GM12878 (cell line): Measurements from ENCODE around the gene GFAP. TPM values are rescaled to one million over a fixed set of nuclear protein-coding genes. Genes with fewer than 3 reads are reported as not detected.

ENCODE experiments used
- ATAC-seq: fragments of 200-7000 bp; cut with Tn5 transposase; 3 replicates; pipeline ENCODE4 v1.9.1; 2020; ENCODE audit warnings: mild to moderate bottlenecking, moderate library complexity
- BruUV-seq: library from RNA; stranded (reverse); fragments of 400-500 nt; replicated peaks from 2 replicates; lab custom pipeline; 2021; lab: Mats Ljungman, UMichigan
- CTCF ChIA-PET: fragments of 300-600 bp; sonication (Branson Sonifier 250); formaldehyde crosslinking; extraction: SDS; loops from one replicate; lab custom pipeline; 2021; ENCODE audit warnings: inconsistent platforms; lab: Yijun Ruan, JAX
- POLR2A ChIA-PET: fragments of 350-600 bp; formaldehyde crosslinking; extraction: SDS; loops from one replicate; lab custom pipeline; 2021; ENCODE audit warnings: inconsistent platforms; lab: Charles Lee
- RAD21 ChIA-PET: fragments of 300-600 bp; sonication (Branson Sonifier 250); formaldehyde crosslinking; loops from one replicate; lab custom pipeline; 2023; ENCODE audit warnings: antibody characterized with exemption; ENCODE audit not compliant: unreplicated experiment; lab: Charles Lee
- SMC1A ChIA-PET: fragments of 300-600 bp; sonication (Branson Sonifier 250); formaldehyde crosslinking; loops from one replicate; lab custom pipeline; 2023; ENCODE audit not compliant: unreplicated experiment, uncharacterized antibody; lab: Charles Lee
- DNase-seq: peaks from one replicate; pipeline ENCODE4 v3.0.0-alpha.2; 2011; ENCODE audit warnings: low read depth, low spot score
- FAIRE-seq: peaks from 3 replicates; lab custom pipeline; 2011; peaks lifted over from hg19 to GRCh38; lab: Jason Lieb, UNC
- H2AFZ ChIP-seq: 2 replicates; pipeline ENCODE4 v1.6.0; 2011; ENCODE audit warnings: low read depth, low read length, control low read depth; ENCODE audit not compliant: control insufficient read depth
- H3K27ac ChIP-seq: 2 replicates; pipeline ENCODE4 v1.5.1; 2011; ENCODE audit warnings: control low read depth; ENCODE audit not compliant: control insufficient read depth, insufficient read depth
- H3K27me3 ChIP-seq, 2 experiments: replicated peaks in 1 of 2; 2 replicates each; pipeline versions ENCODE4 v1.6.0 to v1.6.1; 2011; ENCODE audit warnings: low read length in 1 of 2; ENCODE audit not compliant: control insufficient read depth in 2 of 2, insufficient read depth in 2 of 2
- H3K36me3 ChIP-seq, 2 experiments: 2 replicates each; pipeline ENCODE4 v1.5.1; 2011; ENCODE audit warnings: low read length in 1 of 2; ENCODE audit not compliant: control insufficient read depth in 2 of 2, insufficient read depth in 2 of 2
- H3K4me1 ChIP-seq: 2 replicates; pipeline ENCODE4 v1.6.1; 2011; ENCODE audit warnings: mild to moderate bottlenecking, low read length, moderate library complexity, mixed read lengths; ENCODE audit not compliant: control insufficient read depth, insufficient read depth
- H3K4me2 ChIP-seq: 2 replicates; pipeline ENCODE4 v1.6.0; 2011; ENCODE audit warnings: control low read depth; ENCODE audit not compliant: control insufficient read depth, insufficient read depth
- H3K4me3 ChIP-seq: fragments of 200-600 bp; sonication (generic); 2 replicates; pipeline ENCODE4 v1.5.1; 2016
- H3K79me2 ChIP-seq: 2 replicates; pipeline ENCODE4 v1.6.0; 2011; ENCODE audit warnings: low read length; ENCODE audit not compliant: control insufficient read depth, insufficient read depth
- H3K9ac ChIP-seq: 2 replicates; pipeline ENCODE4 v1.8.0; 2011; ENCODE audit warnings: low read length, control low read depth, mixed read lengths; ENCODE audit not compliant: control insufficient read depth, insufficient read depth
- H3K9me3 ChIP-seq: replicated peaks from 3 replicates; pipeline ENCODE4 v1.5.1; 2011; ENCODE audit warnings: mild to moderate bottlenecking, low read length; ENCODE audit not compliant: control insufficient read depth, insufficient read depth
- H4K20me1 ChIP-seq: 2 replicates; pipeline ENCODE4 v1.6.0; 2011; ENCODE audit not compliant: control insufficient read depth, insufficient read depth
- BHLHE40 ChIP-seq, 2 experiments: fragments of 450-650 bp in 1 of 2; IDR thresholded peaks; 2 replicates each; pipeline ENCODE4 v1.6.1; 2011 to 2017; ENCODE audit warnings: low read depth in 2 of 2, borderline replicate concordance in 1 of 2, improper control_type of control experiment in 1 of 2, low read length in 1 of 2, mild to moderate bottlenecking in 1 of 2
- CBX3 ChIP-seq: fragments of 200-600 bp; sonication (generic); IDR thresholded peaks from 2 replicates; pipeline ENCODE4 v1.6.1; 2016; ENCODE audit warnings: low read depth, borderline replicate concordance
- CEBPZ ChIP-seq: fragments of 150-350 bp; IDR thresholded peaks from 2 replicates; pipeline ENCODE4 v1.6.1; 2016; ENCODE audit warnings: low read depth, low read length
- CTCF ChIP-seq, 3 experiments: IDR thresholded peaks in 2 of 3; conservative IDR thresholded peaks in 1 of 3; 2 replicates each; pipeline ENCODE4 v1.5.1; 2011; ENCODE audit warnings: low read depth in 3 of 3, low read length in 3 of 3, mild to moderate bottlenecking in 3 of 3, control low read depth in 2 of 3, moderate library complexity in 2 of 3, inconsistent platforms in 1 of 3, mixed read lengths in 1 of 3; ENCODE audit not compliant: control insufficient read depth in 2 of 3, insufficient read depth in 1 of 3; ENCODE audit errors: extremely low read depth in 1 of 3
- GATAD2B ChIP-seq: fragments of 450-650 bp; conservative IDR thresholded peaks from 2 replicates; pipeline ENCODE4 v1.6.1; 2017; ENCODE audit warnings: low read depth, mild to moderate bottlenecking, moderate library complexity
- MYB ChIP-seq: fragments of 150-350 bp; IDR thresholded peaks from 2 replicates; pipeline ENCODE4 v1.6.1; 2014; ENCODE audit warnings: mild to moderate bottlenecking, low read depth, low read length, borderline replicate concordance
- NFYA ChIP-seq: IDR thresholded peaks from 2 replicates; pipeline ENCODE4 v1.6.1; 2011; ENCODE audit warnings: low read depth, mild to moderate bottlenecking, low read length, improper control_type of control experiment, borderline replicate concordance
- NR2C2 ChIP-seq: IDR thresholded peaks from 2 replicates; pipeline ENCODE4 v1.6.1; 2011; ENCODE audit warnings: borderline replicate concordance, low read depth; ENCODE audit not compliant: control insufficient read depth, insufficient read length
- RBBP5 ChIP-seq: fragments of 200-600 bp; sonication (generic); conservative IDR thresholded peaks from 2 replicates; pipeline ENCODE4 v1.6.1; 2016
- RELA ChIP-seq: fragments of 450-650 bp; IDR thresholded peaks from 2 replicates; pipeline ENCODE4 v1.8.0; 2014; ENCODE audit warnings: borderline replicate concordance; ENCODE audit not compliant: partially characterized antibody
- RUNX3 ChIP-seq: IDR thresholded peaks from 2 replicates; pipeline ENCODE4 v1.6.1; 2012; ENCODE audit warnings: low read length, inconsistent platforms
- SMARCA5 ChIP-seq: fragments of 450-650 bp; IDR thresholded peaks from 2 replicates; pipeline ENCODE4 v1.6.1; 2017; ENCODE audit warnings: mild to moderate bottlenecking
- TCF7 ChIP-seq: IDR thresholded peaks from 2 replicates; pipeline ENCODE4 v1.6.1; 2014; ENCODE audit warnings: antibody characterized with exemption, borderline replicate concordance
- ZNF592 ChIP-seq: fragments of 450-650 bp; IDR thresholded peaks from 2 replicates; pipeline ENCODE4 v1.6.1; 2017; ENCODE audit warnings: mild to moderate bottlenecking, moderate library complexity
- WGBS: methylation state at CpG from one replicate; pipeline ENCODE4 v1.1.6; 2016; ENCODE audit warnings: low lambda C conversion rate; ENCODE audit not compliant: insufficient replicate concordance, insufficient coverage; ENCODE audit errors: missing lambda C conversion rate; 5-methylcytosine and 5-hydroxymethylcytosine counted together
- in situ Hi-C: fragments of 300-500 bp; cut with MboI; formaldehyde crosslinking; loops from 9 replicates; pipeline ENCODE4 v1.14.3; 2018; ENCODE audit warnings: mixed read lengths
- intact Hi-C: fragments of 100-400 bp; cut with micrococcal nuclease; formaldehyde crosslinking; loops from one replicate; pipeline ENCODE4 v1.14.2; 2022; ENCODE audit not compliant: unreplicated experiment
- polyA plus RNA-seq, 11 experiments: library from polyadenylated mRNA; depleted of rRNA in 4 of 11; unstranded in 6 of 11; stranded (reverse) in 5 of 11; fragments of >200 nt; fragmentation: Nextera tagmentation in 4 of 11; fragmentation: Illumina TruSeq in 1 of 11; extraction: Ambion mirVana in 4 of 11; extraction: Trizol in 1 of 11; gene quantifications; 1 replicate in 1 of 11; 2 replicates in 10 of 11; pipeline versions ENCODE4 v1.2.1 to v1.2.3, GENCODE V29; 2011 to 2016; ENCODE audit warnings: inconsistent platforms in 2 of 11, missing spikeins in 2 of 11, low read depth in 1 of 11
- total RNA-seq, 4 experiments: library from RNA; depleted of rRNA in 3 of 4; stranded (reverse); fragments of >200 nt in 3 of 4; fragmentation: Illumina TruSeq in 1 of 4; extraction: Trizol in 1 of 4; gene quantifications; 2 replicates each; pipeline versions ENCODE4 v1.2.1 to v1.2.3, GENCODE V29; 2013 to 2021

Gene GFAP
- total and polyA plus RNA-seq, 10 of the 15 experiments (the other 5 are each of a cell fraction or from before 2014, with no cell fraction given): 0.04 to 0.25 TPM; not detected in 8

- BruUV-seq: no TSS peak
- TF ChIP-seq NFYA: no peak
- no peak for TF ChIP-seq CTCF (IDR thresholded peaks at IDR 0.05 in 2 of 3, conservative IDR thresholded peaks at IDR 0.05 in 1 of 3; ENCODE audit: control insufficient read depth in 2 of 3, extremely low read depth in 1 of 3, insufficient read depth in 1 of 3, low read depth in 3 of 3, low read length in 3 of 3)
- no peak for TF ChIP-seq TCF7
- no peak for TF ChIP-seq BHLHE40 (IDR thresholded peaks at IDR 0.05; ENCODE audit: borderline replicate concordance in 1 of 2, low read depth in 2 of 2, low read length in 1 of 2)
- TF ChIP-seq ZNF592: no peak
- no peak for TF ChIP-seq SMARCA5
- no peak for TF ChIP-seq GATAD2B
- no peak for TF ChIP-seq NR2C2
- no peak for TF ChIP-seq RUNX3
- no peak for TF ChIP-seq CEBPZ
- no peak for TF ChIP-seq CBX3
- no peak for TF ChIP-seq MYB
- no peak for TF ChIP-seq RELA
- no peak for TF ChIP-seq RBBP5
Measured at GRCh38 chr17:44902135-44902760, 13.1 kb downstream of the GFAP start.

More at GRCh38 chr17:44902135-44902760, 13.1 kb downstream of the GFAP start:
- FAIRE-seq (no peak), DNase-seq (no peak), ATAC-seq (no peak)
- WGBS: 54% methylated on average over 17 of the region's 17 CpGs
- Histone ChIP-seq H3K79me2 (peaks cover 19% of the 10 kb centered on the region), H2AFZ (no peak overlapping the region), H3K9me3 (no peaks in the 10 kb centered on the region), H3K9ac (no peak overlapping the region), H4K20me1 (no peaks in the 10 kb centered on the region), H3K27me3 (no peaks in the 10 kb centered on the region), H3K4me3 (no peak overlapping the region), H3K4me1 (peaks cover 5% of the 10 kb centered on the region), H3K27ac (no peak overlapping the region), H3K4me2 (no peak overlapping the region), H3K36me3 (no peaks in the 10 kb centered on the region)
- intact Hi-C loops (no loop called here), in situ Hi-C loops (no loop called here)
- ChIA-PET RAD21 (interaction anchor here (0.8 to 1.0 kb wide), 2 partner anchors 16 to 233 kb away, joined by 3 read pairs; partner anchors contain the start of gene ACBD4), SMC1A (interaction anchor here (0.9 to 1.4 kb wide), 2 partner anchors 18 to 260 kb away, joined by 3 to 4 read pairs; partner anchors contain the start of gene HEXIM2), POLR2A (no interaction called here), CTCF (interaction anchor here (0.8 to 3.6 kb wide), 8 partner anchors 9 to 271 kb away, joined by 3 to 15 read pairs (median 4); partner anchors contain the start of gene ACBD4)
